HG02981 (cell line): Measurements from ENCODE around the gene RPH3AL.
"Not testable (repeated sequence)": the region's sequence is repeated elsewhere in the genome, so short reads cannot be mapped to it uniquely, and the experiment has no call there.

Experiments
- ATAC-seq: cut with Tn5 transposase; IDR thresholded peaks from one replicate; pipeline ENCODE4 v1.9.1; 2021; ENCODE audit warnings: mild to moderate bottlenecking, moderate library complexity; ENCODE audit not compliant: unreplicated experiment

Gene RPH3AL

GRCh38 chr17:206941-207560 is 145.6 kb downstream of the RPH3AL start:
- no peak for ATAC-seq

- not testable (repeated sequence) for ATAC-seq
These were observed 146.1 kb downstream of the RPH3AL start for GRCh38 chr17:206484-206883.

GRCh38 chr17:205817-206216 is 146.8 kb downstream of the RPH3AL start:
- ATAC-seq, result no peak

GRCh38 chr17:205148-205669 is 147.4 kb downstream of the RPH3AL start:
- ATAC-seq, result no peak

- ATAC-seq, result no peak
These were observed 148.0 kb downstream of the RPH3AL start for GRCh38 chr17:204427-205147.

- no peak for ATAC-seq
These were observed 150.1 kb downstream of the RPH3AL start for GRCh38 chr17:202501-202951.

GRCh38 chr17:201736-202135 is 150.9 kb downstream of the RPH3AL start:
- not testable (repeated sequence) for ATAC-seq

- ATAC-seq, result not testable (repeated sequence)
These were observed 151.3 kb downstream of the RPH3AL start for GRCh38 chr17:201257-201656.

GRCh38 chr17:200586-200985 is 152.0 kb downstream of the RPH3AL start:
- no peak for ATAC-seq

GRCh38 chr17:199806-200545 is 152.6 kb downstream of the RPH3AL start:
- ATAC-seq, result no peak

- no peak for ATAC-seq
These were observed 153.4 kb downstream of the RPH3AL start for GRCh38 chr17:199191-199604.

GRCh38 chr17:198225-198624 is 154.4 kb downstream of the RPH3AL start:
- ATAC-seq, result not testable (repeated sequence)

GRCh38 chr17:197352-197751 is 155.3 kb downstream of the RPH3AL start:
- ATAC-seq, result no peak

GRCh38 chr17:194828-195602 is 157.6 kb downstream of the RPH3AL start:
- ATAC-seq, result no peak

GRCh38 chr17:193841-194806 is 158.5 kb downstream of the RPH3AL start:
- ATAC-seq, result no peak

- no peak for ATAC-seq
These were observed 159.2 kb downstream of the RPH3AL start for GRCh38 chr17:193426-193810.

GRCh38 chr17:192666-193425 is 159.8 kb downstream of the RPH3AL start:
- no peak for ATAC-seq

GRCh38 chr17:189444-189843 is 163.2 kb downstream of the RPH3AL start:
- ATAC-seq, result no peak

GRCh38 chr17:187130-187529 is 165.5 kb downstream of the RPH3AL start:
- no peak for ATAC-seq
